DND-41 (cell line): ENCODE results near the gene CCDC117.

Experiments used
- EZH2 ChIP-seq: IDR thresholded peaks from 3 replicates; pipeline ENCODE4 v1.6.1; 2012; ENCODE audit warnings: borderline replicate concordance, low read depth, mild to moderate bottlenecking, moderate library complexity, low read length, inconsistent platforms; ENCODE audit not compliant: severe bottlenecking
- TF ChIP-seq, protein P1 (sequence below): IDR thresholded peaks from 2 replicates; pipeline ENCODE4 v1.5.1; 2012; ENCODE audit warnings: borderline replicate concordance, low read length, moderate library complexity, mild to moderate bottlenecking; ENCODE audit not compliant: poor library complexity, severe bottlenecking; ENCODE audit errors: extremely low read depth

GRCh38 chr22:28743852-28744251, 28.6 kb upstream of the CCDC117 start:
- TF ChIP-seq, protein P1, sequence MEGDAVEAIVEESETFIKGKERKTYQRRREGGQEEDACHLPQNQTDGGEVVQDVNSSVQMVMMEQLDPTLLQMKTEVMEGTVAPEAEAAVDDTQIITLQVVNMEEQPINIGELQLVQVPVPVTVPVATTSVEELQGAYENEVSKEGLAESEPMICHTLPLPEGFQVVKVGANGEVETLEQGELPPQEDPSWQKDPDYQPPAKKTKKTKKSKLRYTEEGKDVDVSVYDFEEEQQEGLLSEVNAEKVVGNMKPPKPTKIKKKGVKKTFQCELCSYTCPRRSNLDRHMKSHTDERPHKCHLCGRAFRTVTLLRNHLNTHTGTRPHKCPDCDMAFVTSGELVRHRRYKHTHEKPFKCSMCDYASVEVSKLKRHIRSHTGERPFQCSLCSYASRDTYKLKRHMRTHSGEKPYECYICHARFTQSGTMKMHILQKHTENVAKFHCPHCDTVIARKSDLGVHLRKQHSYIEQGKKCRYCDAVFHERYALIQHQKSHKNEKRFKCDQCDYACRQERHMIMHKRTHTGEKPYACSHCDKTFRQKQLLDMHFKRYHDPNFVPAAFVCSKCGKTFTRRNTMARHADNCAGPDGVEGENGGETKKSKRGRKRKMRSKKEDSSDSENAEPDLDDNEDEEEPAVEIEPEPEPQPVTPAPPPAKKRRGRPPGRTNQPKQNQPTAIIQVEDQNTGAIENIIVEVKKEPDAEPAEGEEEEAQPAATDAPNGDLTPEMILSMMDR: no peak
- TF ChIP-seq EZH2: no peak
